GM23248 (cell line): ENCODE results near the gene COL12A1.

Experiments used
- EZH2 ChIP-seq: fragments of 200-600 bp; sonication (generic); IDR thresholded peaks from 2 replicates; pipeline ENCODE4 v1.6.1; 2018; ENCODE audit warnings: antibody characterized with exemption, mild to moderate bottlenecking; ENCODE audit not compliant: insufficient read depth, poor library complexity, severe bottlenecking
- EZH2phosphoT487 ChIP-seq: fragments of 200-600 bp; sonication (generic); IDR thresholded peaks from 2 replicates; pipeline ENCODE4 v1.6.1; 2018; ENCODE audit warnings: antibody characterized with exemption, moderate library complexity, mild to moderate bottlenecking, low read depth; ENCODE audit not compliant: insufficient read depth

DNA sequence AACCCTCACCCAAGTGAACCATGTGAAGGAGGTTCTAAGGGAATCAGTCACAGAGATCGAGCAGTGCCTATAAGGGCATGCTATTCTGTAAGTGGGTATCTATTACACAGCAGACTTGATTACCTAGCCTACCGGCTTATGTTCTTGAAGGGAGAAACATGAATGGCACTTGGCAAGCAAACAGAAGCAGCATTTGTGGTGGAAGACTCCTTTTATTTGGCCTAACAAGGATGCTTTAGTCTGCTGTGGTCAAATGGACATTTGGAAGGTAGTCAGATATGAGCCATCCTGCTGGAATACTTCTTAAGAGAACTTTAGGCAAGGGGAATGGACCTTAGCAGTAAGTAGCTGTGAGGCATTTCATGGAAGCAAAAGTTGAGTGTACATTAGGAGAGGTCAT is 126.3 kb downstream of the COL12A1 start:
- TF ChIP-seq EZH2phosphoT487 (no peak), EZH2 (no peak)
